ENCODE data around the gene AFMID.

DNA sequence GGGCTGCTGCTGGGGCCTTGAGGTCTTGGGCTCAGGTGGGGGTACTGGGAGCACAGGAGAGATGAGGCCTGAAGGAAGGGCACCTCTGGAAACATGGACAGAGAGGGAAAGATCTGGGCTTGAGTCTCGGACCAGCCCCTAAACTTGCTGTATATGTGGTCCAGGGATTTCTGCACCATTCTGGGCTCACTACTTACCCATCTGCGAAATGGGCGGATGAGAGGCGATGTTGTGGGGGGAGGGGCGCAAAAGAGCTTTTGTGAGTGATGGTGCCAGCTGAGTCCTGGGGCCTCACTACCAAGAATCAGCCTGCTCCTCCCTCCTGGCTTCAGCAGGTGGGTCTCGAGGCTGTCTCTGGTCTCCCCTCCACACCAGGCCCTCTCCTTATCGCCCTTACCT is 40.7 kb upstream of the AFMID start:
- TF ChIP-seq RARB (CRISPR knock-in tag; IDR thresholded peaks at IDR 0.05) (no peak), ARNTL (CRISPR knock-in tag; IDR thresholded peaks at IDR 0.05; ENCODE audit: borderline replicate concordance, low read depth) (no peak), ISL1 (CRISPR knock-in tag; IDR thresholded peaks at IDR 0.05) (no peak), ZFP3 (CRISPR knock-in tag; IDR thresholded peaks at IDR 0.05) (no peak), ZFP30 (CRISPR knock-in tag; IDR thresholded peaks at IDR 0.05) (no peak)
- TF ChIP-seq, protein P1, sequence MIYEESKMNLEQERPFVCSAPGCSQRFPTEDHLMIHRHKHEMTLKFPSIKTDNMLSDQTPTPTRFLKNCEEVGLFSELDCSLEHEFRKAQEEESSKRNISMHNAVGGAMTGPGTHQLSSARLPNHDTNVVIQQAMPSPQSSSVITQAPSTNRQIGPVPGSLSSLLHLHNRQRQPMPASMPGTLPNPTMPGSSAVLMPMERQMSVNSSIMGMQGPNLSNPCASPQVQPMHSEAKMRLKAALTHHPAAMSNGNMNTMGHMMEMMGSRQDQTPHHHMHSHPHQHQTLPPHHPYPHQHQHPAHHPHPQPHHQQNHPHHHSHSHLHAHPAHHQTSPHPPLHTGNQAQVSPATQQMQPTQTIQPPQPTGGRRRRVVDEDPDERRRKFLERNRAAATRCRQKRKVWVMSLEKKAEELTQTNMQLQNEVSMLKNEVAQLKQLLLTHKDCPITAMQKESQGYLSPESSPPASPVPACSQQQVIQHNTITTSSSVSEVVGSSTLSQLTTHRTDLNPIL (CRISPR knock-in tag; IDR thresholded peaks at IDR 0.05; ENCODE audit: low read depth), result no peak
- TF ChIP-seq, protein P2, sequence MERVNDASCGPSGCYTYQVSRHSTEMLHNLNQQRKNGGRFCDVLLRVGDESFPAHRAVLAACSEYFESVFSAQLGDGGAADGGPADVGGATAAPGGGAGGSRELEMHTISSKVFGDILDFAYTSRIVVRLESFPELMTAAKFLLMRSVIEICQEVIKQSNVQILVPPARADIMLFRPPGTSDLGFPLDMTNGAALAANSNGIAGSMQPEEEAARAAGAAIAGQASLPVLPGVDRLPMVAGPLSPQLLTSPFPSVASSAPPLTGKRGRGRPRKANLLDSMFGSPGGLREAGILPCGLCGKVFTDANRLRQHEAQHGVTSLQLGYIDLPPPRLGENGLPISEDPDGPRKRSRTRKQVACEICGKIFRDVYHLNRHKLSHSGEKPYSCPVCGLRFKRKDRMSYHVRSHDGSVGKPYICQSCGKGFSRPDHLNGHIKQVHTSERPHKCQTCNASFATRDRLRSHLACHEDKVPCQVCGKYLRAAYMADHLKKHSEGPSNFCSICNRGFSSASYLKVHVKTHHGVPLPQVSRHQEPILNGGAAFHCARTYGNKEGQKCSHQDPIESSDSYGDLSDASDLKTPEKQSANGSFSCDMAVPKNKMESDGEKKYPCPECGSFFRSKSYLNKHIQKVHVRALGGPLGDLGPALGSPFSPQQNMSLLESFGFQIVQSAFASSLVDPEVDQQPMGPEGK (CRISPR knock-in tag; IDR thresholded peaks at IDR 0.05; ENCODE audit: borderline replicate concordance), result no peak

Data from SK-N-SH treated with all-trans-retinoic acid at 6 μM for 48 hours (cell line).